H1 (cell line): ENCODE results near the gene PDE4C. TPM values are rescaled to one million over a fixed set of nuclear protein-coding genes. Genes with fewer than 3 reads are reported as not detected.
A peak's percentile ranks its signal among the peaks of the same experiment; 100 is the strongest.

ENCODE experiments used
- CTCF ChIA-PET: fragments of 300-600 bp; sonication (Branson Sonifier 250); formaldehyde crosslinking; loops from one replicate; lab custom pipeline; 2021; ENCODE audit not compliant: partially characterized antibody; lab: Charles Lee
- POLR2A ChIA-PET: fragments of 300-600 bp; sonication (Branson Sonifier 250); formaldehyde crosslinking; loops from one replicate; lab custom pipeline; 2021; ENCODE audit warnings: inconsistent platforms; ENCODE audit not compliant: partially characterized antibody; lab: Charles Lee
- DNase-seq, 2 experiments: peaks; one replicate each; pipeline versions ENCODE4 v3.0.0 to v3.0.0-alpha.2; 2010 to 2022; ENCODE audit warnings: low spot score in 2 of 2, low read depth in 1 of 2, mixed read lengths in 1 of 2
- FAIRE-seq: peaks from 2 replicates; lab custom pipeline; 2011; peaks lifted over from hg19 to GRCh38; lab: Jason Lieb, UNC
- H2AFZ ChIP-seq: 2 replicates; pipeline ENCODE4 v1.8.1; 2012; ENCODE audit warnings: low read length, inconsistent platforms
- H2AK5ac ChIP-seq: 2 replicates; pipeline ENCODE4 v1.6.1; 2013; ENCODE audit warnings: low read depth, low read length
- H2BK120ac ChIP-seq: replicated peaks from 2 replicates; pipeline ENCODE3; 2013; ENCODE audit warnings: low read depth, low read length, inconsistent platforms
- H2BK12ac ChIP-seq: 2 replicates; pipeline ENCODE4 v1.6.1; 2013; ENCODE audit warnings: low read depth, low read length
- H2BK15ac ChIP-seq: 2 replicates; pipeline ENCODE4 v1.6.1; 2013; ENCODE audit warnings: low read length
- H2BK20ac ChIP-seq: 2 replicates; pipeline ENCODE4 v1.6.1; 2013; ENCODE audit warnings: low read length
- H2BK5ac ChIP-seq: 2 replicates; pipeline ENCODE4 v1.6.1; 2013; ENCODE audit warnings: low read depth, low read length
- H3K14ac ChIP-seq: 2 replicates; pipeline ENCODE4 v1.6.1; 2013; ENCODE audit warnings: inconsistent platforms; ENCODE audit not compliant: insufficient read length
- H3K18ac ChIP-seq: 2 replicates; pipeline ENCODE4 v1.6.1; 2013; ENCODE audit warnings: low read length; ENCODE audit errors: extremely low read depth
- H3K23ac ChIP-seq: 2 replicates; pipeline ENCODE4 v1.6.1; 2013; ENCODE audit warnings: inconsistent platforms; ENCODE audit not compliant: insufficient read length
- H3K23me2 ChIP-seq: 2 replicates; pipeline ENCODE4 v1.6.1; 2013; ENCODE audit warnings: low read depth, low read length
- H3K27ac ChIP-seq: 2 replicates; pipeline ENCODE4 v1.6.1; 2011; ENCODE audit warnings: low read depth, low read length, inconsistent platforms
- H3K27me3 ChIP-seq, 4 experiments: replicated peaks in 1 of 4; 1 replicate in 1 of 4; 2 replicates in 3 of 4; pipeline versions ENCODE4 v1.6.1 to v1.8.1; 2011 to 2013; ENCODE audit warnings: low read length in 3 of 4, mild to moderate bottlenecking in 3 of 4, inconsistent platforms in 2 of 4, mixed read lengths in 2 of 4, moderate library complexity in 1 of 4; ENCODE audit not compliant: control insufficient read depth in 3 of 4, insufficient read depth in 3 of 4; ENCODE audit errors: extremely low read depth in 1 of 4
- H3K36me3 ChIP-seq, 4 experiments: 2 replicates each; pipeline versions ENCODE4 v1.6.1 to v1.8.1; 2011 to 2013; ENCODE audit warnings: mild to moderate bottlenecking in 4 of 4, low read length in 3 of 4, moderate library complexity in 2 of 4, control low read depth in 1 of 4, inconsistent platforms in 1 of 4; ENCODE audit not compliant: insufficient read depth in 4 of 4, control insufficient read depth in 2 of 4
- H3K4ac ChIP-seq: replicated peaks from 2 replicates; pipeline ENCODE3; 2013; ENCODE audit warnings: low read length, low read depth, mixed read lengths, inconsistent platforms; ENCODE audit not compliant: insufficient read length
- H3K4me1 ChIP-seq, 4 experiments: replicated peaks in 1 of 4; 1 replicate in 1 of 4; 2 replicates in 3 of 4; pipeline versions ENCODE4 v1.6.1 to v1.8.1; 2011 to 2013; ENCODE audit warnings: low read length in 3 of 4, inconsistent platforms in 2 of 4, mixed read lengths in 1 of 4; ENCODE audit not compliant: insufficient read depth in 4 of 4, control insufficient read depth in 3 of 4
- H3K4me2 ChIP-seq, 2 experiments: 2 replicates each; pipeline versions ENCODE4 v1.6.1 to v1.8.1; 2011 to 2013; ENCODE audit warnings: low read depth in 2 of 2, low read length in 2 of 2, control low read depth in 1 of 2, inconsistent platforms in 1 of 2, mild to moderate bottlenecking in 1 of 2; ENCODE audit not compliant: insufficient read depth in 1 of 2
- H3K4me3 ChIP-seq, 4 experiments: fragments of 200-600, 300-600 bp in 1 of 4; sonication (generic), shearing (Covaris generic), sonication (Bioruptor Twin) in 1 of 4; 2 replicates each; pipeline versions ENCODE4 v1.5.1 to v1.8.1; 2011 to 2016; ENCODE audit warnings: low read length in 4 of 4, low read depth in 3 of 4, control low read depth in 2 of 4, inconsistent platforms in 2 of 4, mild to moderate bottlenecking in 2 of 4, mixed read lengths in 1 of 4, moderate library complexity in 1 of 4; ENCODE audit not compliant: insufficient read depth in 2 of 4; ENCODE audit errors: extremely low read depth in 1 of 4
- H3K56ac ChIP-seq: replicated peaks from 2 replicates; pipeline ENCODE3; 2013; ENCODE audit warnings: low read depth, mild to moderate bottlenecking, mixed read lengths, low read length, inconsistent platforms; ENCODE audit not compliant: insufficient read length
- H3K79me1 ChIP-seq: 2 replicates; pipeline ENCODE4 v1.6.1; 2013; ENCODE audit warnings: low read depth, low read length, control low read depth
- H3K79me2 ChIP-seq, 2 experiments: 2 replicates each; pipeline versions ENCODE4 v1.6.1 to v1.8.1; 2012 to 2013; ENCODE audit warnings: low read length in 2 of 2, mild to moderate bottlenecking in 2 of 2, inconsistent platforms in 1 of 2; ENCODE audit not compliant: insufficient read depth in 2 of 2, control insufficient read depth in 1 of 2
- H3K9ac ChIP-seq, 4 experiments: replicated peaks in 1 of 4; 1 replicate in 1 of 4; 2 replicates in 3 of 4; pipeline versions ENCODE4 v1.6.1 to v1.8.1; 2011 to 2013; ENCODE audit warnings: low read depth in 3 of 4, low read length in 3 of 4, control low read depth in 2 of 4, mild to moderate bottlenecking in 2 of 4, moderate library complexity in 2 of 4, inconsistent platforms in 1 of 4; ENCODE audit errors: extremely low read depth in 1 of 4
- H3K9me3 ChIP-seq, 2 experiments: 2 replicates each; pipeline versions ENCODE4 v1.6.1 to v1.8.1; 2012 to 2013; ENCODE audit warnings: mild to moderate bottlenecking in 2 of 2, moderate library complexity in 2 of 2, control low read depth in 1 of 2, inconsistent platforms in 1 of 2, low read depth in 1 of 2, low read length in 1 of 2, mixed read lengths in 1 of 2; ENCODE audit not compliant: insufficient read depth in 2 of 2
- H4K20me1 ChIP-seq, 2 experiments: replicated peaks in 1 of 2; 2 replicates each; pipeline versions ENCODE3 to v1.8.1; 2011 to 2013; ENCODE audit warnings: inconsistent platforms in 2 of 2, low read length in 2 of 2, mild to moderate bottlenecking in 1 of 2; ENCODE audit not compliant: insufficient read depth in 2 of 2, control insufficient read depth in 1 of 2
- H4K5ac ChIP-seq: 2 replicates; pipeline ENCODE4 v1.6.1; 2013; ENCODE audit warnings: low read length, low read depth, mixed read lengths, inconsistent platforms; ENCODE audit not compliant: insufficient read length
- H4K8ac ChIP-seq: 2 replicates; pipeline ENCODE4 v1.8.0; 2013; ENCODE audit warnings: mild to moderate bottlenecking, moderate library complexity, low read length, inconsistent platforms; ENCODE audit not compliant: insufficient read depth; ENCODE audit errors: extremely low read depth
- H4K91ac ChIP-seq: replicated peaks from 2 replicates; pipeline ENCODE3; 2013; ENCODE audit warnings: low read length, mixed read lengths, inconsistent platforms; ENCODE audit not compliant: insufficient read length
- EGR1 ChIP-seq: IDR thresholded peaks from 2 replicates; pipeline ENCODE4 v1.6.1; 2011; ENCODE audit warnings: low read depth, low read length, borderline replicate concordance
- HDAC6 ChIP-seq: IDR thresholded peaks from one replicate; pipeline ENCODE4 v1.7.1; 2012; ENCODE audit warnings: low read depth, mild to moderate bottlenecking, inconsistent platforms, low read length, moderate library complexity
- KDM4A ChIP-seq: IDR thresholded peaks from one replicate; pipeline ENCODE4 v1.7.1; 2012; ENCODE audit warnings: low read depth, mild to moderate bottlenecking, moderate library complexity, low read length, inconsistent platforms; ENCODE audit not compliant: severe bottlenecking
- KDM5A ChIP-seq: fragments of 200-600 bp; IDR thresholded peaks from 2 replicates; pipeline ENCODE4 v1.7.1; 2012; ENCODE audit warnings: mild to moderate bottlenecking, low read length, inconsistent platforms, mixed read lengths
- RFX5 ChIP-seq: IDR thresholded peaks from 2 replicates; pipeline ENCODE4 v1.6.1; 2011; ENCODE audit warnings: low read depth, low read length, improper control_type of control experiment, borderline replicate concordance
- SIX5 ChIP-seq: IDR thresholded peaks from 2 replicates; pipeline ENCODE4 v1.6.1; 2011; ENCODE audit warnings: mild to moderate bottlenecking, low read depth, low read length
- SP1 ChIP-seq: IDR thresholded peaks from 2 replicates; pipeline ENCODE4 v1.6.1; 2011; ENCODE audit warnings: low read depth, low read length
- SP4 ChIP-seq: IDR thresholded peaks from 2 replicates; pipeline ENCODE4 v1.6.1; 2012; ENCODE audit warnings: low read length, inconsistent platforms
- SRF ChIP-seq: IDR thresholded peaks from 2 replicates; pipeline ENCODE4 v1.6.1; 2011; ENCODE audit warnings: mild to moderate bottlenecking, low read depth, low read length, moderate library complexity
- SUZ12 ChIP-seq: fragments of 200-600 bp; sonication (generic); IDR thresholded peaks from 2 replicates; pipeline ENCODE4 v1.6.1; 2012; ENCODE audit warnings: mild to moderate bottlenecking, inconsistent platforms, low read length, moderate library complexity, mixed read lengths
- TAF7 ChIP-seq: optimal IDR thresholded peaks from 2 replicates; pipeline ENCODE3; 2011; ENCODE audit warnings: low read depth, mild to moderate bottlenecking, inconsistent platforms, low read length, moderate library complexity, borderline replicate concordance
- YY1 ChIP-seq: IDR thresholded peaks from 2 replicates; pipeline ENCODE4 v1.6.1; 2011; ENCODE audit warnings: low read depth, mild to moderate bottlenecking, low read length
- WGBS, 2 experiments: shearing (Covaris generic) in 1 of 2; methylation state at CpG; one replicate each; pipeline versions ENCODE4 v1.1.6 to v1.1.7; 2013 to 2015; ENCODE audit warnings: low lambda C conversion rate in 2 of 2, mixed read lengths in 2 of 2, inconsistent platforms in 1 of 2, low coverage in 1 of 2, missing lambda C conversion rate in 1 of 2; ENCODE audit not compliant: insufficient replicate concordance in 2 of 2, insufficient coverage in 1 of 2, insufficient read length in 1 of 2; ENCODE audit errors: extremely low coverage in 1 of 2, missing lambda C conversion rate in 1 of 2; 5-methylcytosine and 5-hydroxymethylcytosine counted together
- polyA plus RNA-seq, 7 experiments: library from polyadenylated mRNA; depleted of rRNA in 3 of 7; stranded (reverse) in 5 of 7; unstranded in 2 of 7; fragments of >200 nt in 5 of 7; fragments of 200-250 nt in 2 of 7; gene quantifications; 1 replicate in 5 of 7; 2 replicates in 1 of 7; 4 replicates in 1 of 7; pipeline versions ENCODE4 v1.2.1 to v1.2.3, GENCODE V29; 2011 to 2013; ENCODE audit warnings: missing spikeins in 2 of 7, mixed read lengths in 2 of 7
- total RNA-seq: library from RNA; stranded (reverse); fragmentation: NEBNext Ultra II Directional; extraction: Animal tissue kit (Norgen Biotek cat#: 25700); gene quantifications from 2 replicates; pipeline ENCODE4 v1.2.1, GENCODE V29; 2021

PDE4C gene
- total and polyA plus RNA-seq, 2 of the 8 experiments (the other 6 are each of a cell fraction or from before 2014, with no cell fraction given) = 2.7 to 3.1 TPM

- ChIA-PET CTCF (interaction anchor here (0.6 to 2.8 kb wide), 12 partner anchors 11 to 80 kb away, joined by 3 to 20 read pairs (median 4); a partner anchor contains a TSS), POLR2A (interaction anchor here (0.7 to 5.8 kb wide), 10 partner anchors 11 to 199 kb away, joined by 3 to 38 read pairs (median 3); partner anchors contain the start of genes IFI30, JUND and RAB3A)
- H3K79me2 ChIP-seq = peaks cover 0 to 4% of the 10 kb centered on the region in 2 experiments; a peak in 1 of 4 replicates
- TF ChIP-seq KDM5A (no peak; the same call in 1 of the 2 replicates), KDM4A (peak; percentile 77), TAF7 (no peak), SP4 (peak; percentile 87; the same call in 1 of the 2 replicates), SUZ12 (no peak), RFX5 (peak; percentile 56; the same call in 1 of the 2 replicates), YY1 (peak; percentile 57; the same call in 1 of the 2 replicates), HDAC6 (no peak), SRF (no peak), SP1 (peak; percentile 100), EGR1 (no peak), SIX5 (no peak)
Observed at GRCh38 chr19:18192673-18193387, 33.4 kb downstream of the PDE4C start, which contains the start of gene MPV17L2. TSS of gene MPV17L2 (plus strand) at chr19:18193218. CDS start at chr19:18193282, 64 bp downstream.

More at GRCh38 chr19:18192673-18193387, 33.4 kb downstream of the PDE4C start, which contains the start of gene MPV17L2:
- Histone ChIP-seq H3K27ac (peak within 1 kb of the TSS; percentile 60), H2BK120ac (no peak within 1 kb of the TSS), H4K91ac (no peak within 1 kb of the TSS), H2BK20ac (no peak within 1 kb of the TSS), H2AK5ac (no peak within 1 kb of the TSS), H3K4ac (no peak within 1 kb of the TSS), H4K5ac (peak within 1 kb of the TSS; percentile 7), H2BK12ac (no peak within 1 kb of the TSS), H3K23me2 (peaks cover 10% of the 10 kb centered on the region), H3K4me3 (peak within 1 kb of the TSS; percentile 82 to 96 (median 89)), H3K18ac (peak within 1 kb of the TSS; percentile 71; the same call in 1 of the 2 replicates), H3K23ac (no peak within 1 kb of the TSS), H2AFZ (no peak within 1 kb of the TSS), H3K4me1 (peaks cover 5 to 12% (median 8%) of the 10 kb centered on the region in 4 experiments), H2BK5ac (peak within 1 kb of the TSS; percentile 85; the same call in 1 of the 2 replicates), H3K9me3 (no peaks in the 10 kb centered on the region), H3K79me1 (peaks cover 6% of the 10 kb centered on the region; the same call in 1 of the 2 replicates), H4K20me1 (peaks cover 3 to 19% of the 10 kb centered on the region in 2 experiments), H3K27me3 (no peaks in the 10 kb centered on the region), H2BK15ac (no peak within 1 kb of the TSS), H3K4me2 (peak within 1 kb of the TSS; percentile 93 to 94), H3K14ac (no peak within 1 kb of the TSS), H3K56ac (peak within 1 kb of the TSS; percentile 16), H3K36me3 (peaks cover 3 to 21% (median 6%) of the 10 kb centered on the region in 4 experiments; a peak in 6 of 8 replicates), H3K9ac (peak within 1 kb of the TSS; percentile 58 to 79 (median 69)), H4K8ac (peak within 1 kb of the TSS; percentile 72; the same call in 1 of the 2 replicates)
- FAIRE-seq (peak; percentile 99), DNase-seq (peak; percentile 95 to 99)
- WGBS, 2 experiments = 1% methylated on average over 57 of the region's 74 CpGs; no CpG with 5 or more reads in 1 of the 2 experiments
